MM.1S (cell line): ENCODE results near the gene IGFBP2.

Experiments
- DNase-seq: peaks from one replicate; pipeline ENCODE4 v3.0.0-alpha.2; 2015
- H2AFZ ChIP-seq: fragments of 300-600 bp; sonication (generic); 2 replicates; pipeline ENCODE4 v1.6.0; 2016; ENCODE audit warnings: antibody characterized with exemption, low read length
- H3F3A ChIP-seq: fragments of 300-600 bp; sonication (generic); 2 replicates; pipeline ENCODE4 v1.6.1; 2016; ENCODE audit warnings: mild to moderate bottlenecking, antibody characterized with exemption, low read length, moderate library complexity, mixed read lengths; ENCODE audit not compliant: insufficient read depth
- H3K27ac ChIP-seq: fragments of 300-600 bp; sonication (generic); 2 replicates; pipeline ENCODE4 v1.5.1; 2016; ENCODE audit warnings: mild to moderate bottlenecking, low read length
- H3K27me3 ChIP-seq: fragments of 300-600 bp; sonication (generic); replicated peaks from 2 replicates; pipeline ENCODE4 v1.6.0; 2016; ENCODE audit warnings: low read length; ENCODE audit not compliant: insufficient read depth
- H3K36me3 ChIP-seq: fragments of 300-600 bp; sonication (generic); replicated peaks from 2 replicates; pipeline ENCODE4 v1.6.1; 2016; ENCODE audit warnings: mild to moderate bottlenecking, low read length, mixed read lengths; ENCODE audit not compliant: insufficient read depth
- H3K4me1 ChIP-seq: fragments of 300-600 bp; sonication (generic); 2 replicates; pipeline ENCODE4 v1.6.1; 2016; ENCODE audit warnings: low read length, mixed read lengths
- H3K4me2 ChIP-seq: fragments of 300-600 bp; sonication (generic); 2 replicates; pipeline ENCODE4 v1.6.0; 2016; ENCODE audit warnings: low read depth, low read length
- H3K4me3 ChIP-seq: fragments of 300-600 bp; sonication (generic); 2 replicates; pipeline ENCODE4 v1.5.1; 2016; ENCODE audit warnings: low read length, mixed read lengths
- H3K79me2 ChIP-seq: fragments of 300-600 bp; sonication (generic); 2 replicates; pipeline ENCODE4 v1.6.1; 2016; ENCODE audit warnings: mixed run types, low read length, mixed read lengths
- H3K9ac ChIP-seq: fragments of 300-600 bp; sonication (generic); 2 replicates; pipeline ENCODE4 v1.6.1; 2016; ENCODE audit warnings: low read length, mixed read lengths
- H3K9me2 ChIP-seq: fragments of 300-600 bp; sonication (generic); replicated peaks from 2 replicates; pipeline ENCODE4 v1.6.1; 2016; ENCODE audit warnings: mild to moderate bottlenecking, low read length, mixed read lengths; ENCODE audit not compliant: insufficient read depth
- H3K9me3 ChIP-seq: fragments of 300-600 bp; sonication (generic); replicated peaks from 2 replicates; pipeline ENCODE4 v1.6.1; 2016; ENCODE audit warnings: mild to moderate bottlenecking, low read length, mixed read lengths; ENCODE audit not compliant: insufficient read depth
- H4K20me1 ChIP-seq: fragments of 300-600 bp; sonication (generic); 2 replicates; pipeline ENCODE4 v1.6.1; 2016; ENCODE audit warnings: mild to moderate bottlenecking, low read length, moderate library complexity, mixed read lengths; ENCODE audit not compliant: insufficient read depth
- CTCF ChIP-seq: fragments of 300-600 bp; sonication (generic); IDR thresholded peaks from 2 replicates; pipeline ENCODE4 v1.5.1; 2016; ENCODE audit warnings: antibody characterized with exemption, low read length, mixed read lengths
- EZH2 ChIP-seq: fragments of 300-600 bp; sonication (generic); optimal IDR thresholded peaks from 2 replicates; pipeline ENCODE3; 2017; ENCODE audit warnings: low read depth, mild to moderate bottlenecking, antibody characterized with exemption, low read length, mixed read lengths
- EZH2phosphoT487 ChIP-seq: fragments of 300-600 bp; sonication (generic); IDR thresholded peaks from 2 replicates; pipeline ENCODE4 v1.6.1; 2018; ENCODE audit warnings: antibody characterized with exemption, low read length

Gene IGFBP2

GRCh38 chr2:216673021-216673420 is 39.8 kb downstream of the IGFBP2 start:
- H3K4me1 ChIP-seq, result no peaks in the 10 kb centered on the region
- H3K27me3 ChIP-seq, result peaks cover 5% of the 10 kb centered on the region; the same call in 1 of the 2 replicates
- H3K36me3 ChIP-seq, result no peaks in the 10 kb centered on the region
- H3K79me2 ChIP-seq, result no peaks in the 10 kb centered on the region
- no peaks in the 10 kb centered on the region for H4K20me1 ChIP-seq
- H3K4me2 ChIP-seq, result no peak overlapping the region
- no peak overlapping the region for H2AFZ ChIP-seq
- no peak overlapping the region for H3K4me3 ChIP-seq
- no peak for TF ChIP-seq EZH2phosphoT487
- TF ChIP-seq CTCF, result no peak
- no peak for TF ChIP-seq EZH2
- no peaks in the 10 kb centered on the region for H3F3A ChIP-seq
- H3K9me2 ChIP-seq, result no peaks in the 10 kb centered on the region
- DNase-seq, result no peak
- H3K27ac ChIP-seq, result no peak overlapping the region
- no peaks in the 10 kb centered on the region for H3K9me3 ChIP-seq
- H3K9ac ChIP-seq, result no peak overlapping the region

GRCh38 chr2:216673609-216674008 is 40.4 kb downstream of the IGFBP2 start:
- no peak for DNase-seq
- no peak for TF ChIP-seq CTCF
- TF ChIP-seq EZH2phosphoT487, result no peak
- no peak for TF ChIP-seq EZH2
- no peaks in the 10 kb centered on the region for H3K9me2 ChIP-seq
- H3K27ac ChIP-seq, result no peak overlapping the region
- H4K20me1 ChIP-seq, result no peaks in the 10 kb centered on the region
- no peak overlapping the region for H3K4me3 ChIP-seq
- H3K4me2 ChIP-seq, result no peak overlapping the region
- H3K4me1 ChIP-seq, result no peaks in the 10 kb centered on the region
- H3K36me3 ChIP-seq, result no peaks in the 10 kb centered on the region
- H3K9me3 ChIP-seq, result no peaks in the 10 kb centered on the region
- H3F3A ChIP-seq, result no peaks in the 10 kb centered on the region
- peaks cover 5% of the 10 kb centered on the region; the same call in 1 of the 2 replicates for H3K27me3 ChIP-seq
- no peak overlapping the region for H3K9ac ChIP-seq
- no peaks in the 10 kb centered on the region for H3K79me2 ChIP-seq
- H2AFZ ChIP-seq, result no peak overlapping the region

- Histone ChIP-seq H3K4me1 (no peaks in the 10 kb centered on the region), H3K9me3 (no peaks in the 10 kb centered on the region), H2AFZ (no peak overlapping the region), H3K27ac (no peak overlapping the region), H3K4me3 (no peak overlapping the region), H4K20me1 (no peaks in the 10 kb centered on the region), H3K27me3 (peaks cover 5% of the 10 kb centered on the region; the same call in 1 of the 2 replicates), H3K9me2 (no peaks in the 10 kb centered on the region), H3K79me2 (no peaks in the 10 kb centered on the region), H3K9ac (no peak overlapping the region), H3K4me2 (no peak overlapping the region), H3K36me3 (no peaks in the 10 kb centered on the region), H3F3A (no peaks in the 10 kb centered on the region)
- no peak for DNase-seq
- TF ChIP-seq EZH2 (no peak), EZH2phosphoT487 (no peak), CTCF (no peak)
These were observed 41.2 kb downstream of the IGFBP2 start for GRCh38 chr2:216674376-216674775.
